AG10803 (cell line): ENCODE data around the gene NOP56.

Experiments
- DNase-seq: peaks from one replicate; pipeline ENCODE4 v3.0.0; 2010; ENCODE audit warnings: low read depth
- H3K4me3 ChIP-seq: 2 replicates; pipeline ENCODE4 v1.5.1; 2011; ENCODE audit warnings: mild to moderate bottlenecking, low read length, control low read depth
- CTCF ChIP-seq: conservative IDR thresholded peaks from 2 replicates; pipeline ENCODE4 v1.5.1; 2011; ENCODE audit warnings: mild to moderate bottlenecking, low read length, control low read depth, inconsistent platforms

The NOP56 gene

GRCh38 chr20:2619961-2620595 lies 32.4 kb upstream of the NOP56 start:
- DNase-seq = no peak
- H3K4me3 ChIP-seq = no peak overlapping the region
- TF ChIP-seq CTCF = no peak

- no peak for TF ChIP-seq CTCF
- H3K4me3 ChIP-seq = no peak overlapping the region
- no peak for DNase-seq
Measured at GRCh38 chr20:2624190-2624589, 28.2 kb upstream of the NOP56 start.

GRCh38 chr20:2625062-2625461 lies 27.4 kb upstream of the NOP56 start:
- no peak overlapping the region for H3K4me3 ChIP-seq
- no peak for TF ChIP-seq CTCF
- DNase-seq = no peak

GRCh38 chr20:2626853-2627541 lies 25.4 kb upstream of the NOP56 start:
- no peak for TF ChIP-seq CTCF
- H3K4me3 ChIP-seq = no peak overlapping the region
- peak; percentile 75 for DNase-seq

GRCh38 chr20:2631228-2631627 lies 21.2 kb upstream of the NOP56 start:
- DNase-seq = no peak
- H3K4me3 ChIP-seq = no peak overlapping the region
- TF ChIP-seq CTCF = no peak

DNA sequence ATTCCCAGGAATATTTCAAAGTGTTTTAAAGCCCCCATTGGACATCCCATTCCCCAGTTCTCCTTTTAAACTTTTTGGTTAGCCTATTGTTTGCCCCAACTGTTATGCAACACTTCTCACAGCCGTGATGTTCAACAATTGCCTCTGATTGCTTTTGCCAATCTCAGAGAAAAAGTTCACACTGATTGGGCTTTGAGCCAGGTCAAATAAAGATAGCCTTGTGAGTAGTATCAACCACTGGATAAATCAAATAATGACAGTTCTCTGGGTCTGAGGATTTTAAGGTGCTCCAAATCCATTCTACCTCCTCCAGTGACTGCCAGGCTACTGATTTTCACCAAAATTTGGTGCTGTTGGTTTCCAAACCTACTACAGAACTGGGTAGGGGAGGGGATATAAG lies 19.1 kb upstream of the NOP56 start:
- DNase-seq = no peak
- H3K4me3 ChIP-seq = no peak overlapping the region
- no peak for TF ChIP-seq CTCF

DNA sequence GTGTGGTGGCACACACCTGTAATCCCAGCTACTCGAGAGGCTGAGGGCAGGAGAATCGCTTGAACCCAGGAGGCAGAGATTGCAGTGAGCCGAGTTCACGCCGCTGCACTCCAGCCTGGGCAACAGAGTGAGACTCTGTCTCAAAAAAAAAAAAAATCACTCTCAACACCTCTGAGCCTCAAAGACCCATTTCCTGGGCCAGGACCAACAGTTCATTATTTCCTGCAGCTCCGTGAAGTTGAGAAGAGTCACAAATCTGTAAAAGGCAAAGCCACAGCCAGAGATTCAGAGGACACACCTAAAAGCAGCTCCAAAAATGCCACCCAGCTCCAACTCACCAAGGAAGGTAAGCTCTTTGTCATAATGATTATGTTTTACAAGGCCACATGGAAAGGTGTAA lies 15.2 kb upstream of the NOP56 start:
- no peak for DNase-seq
- H3K4me3 ChIP-seq = no peak overlapping the region
- TF ChIP-seq CTCF = no peak
